Tibial artery (tissue), 4 donors: ENCODE results near the gene SLC49A3.

Experiments
- DNase-seq, 2 donors: peaks; one replicate each; pipeline ENCODE4 v3.0.0-alpha.2; 2019
- H3K27ac ChIP-seq, 2 donors: fragments of 200-600 bp; sonication (generic) in 1 of 2; 1 replicate in 1 of 2; 2 replicates in 1 of 2; pipeline ENCODE4 v1.5.1; 2018 to 2019; ENCODE audit warnings: mild to moderate bottlenecking in 1 of 2
- H3K27me3 ChIP-seq, 2 donors: fragments of 200-600 bp; sonication (generic) in 1 of 2; one replicate each; pipeline versions ENCODE4 v1.5.1 to v1.6.0; 2016 to 2019
- H3K36me3 ChIP-seq, 3 donors: fragments of 200-600 bp; sonication (generic) in 2 of 3; one replicate each; pipeline ENCODE4 v1.5.1; 2016 to 2019; ENCODE audit warnings: mild to moderate bottlenecking in 2 of 3
- H3K4me1 ChIP-seq, 4 donors: fragments of 200-600 bp; sonication (generic) in 2 of 4; 1 replicate in 3 of 4; 2 replicates in 1 of 4; pipeline ENCODE4 v1.5.1; 2016 to 2019
- H3K4me3 ChIP-seq, 2 donors: fragments of 200-600 bp; sonication (generic) in 1 of 2; 1 replicate in 1 of 2; 2 replicates in 1 of 2; pipeline ENCODE4 v1.5.1; 2018 to 2019; ENCODE audit warnings: mild to moderate bottlenecking in 2 of 2
- H3K9me3 ChIP-seq, 3 donors: fragments of 200-600 bp; sonication (generic) in 1 of 3; one replicate each; pipeline ENCODE4 v1.5.1; 2016 to 2019
- CTCF ChIP-seq, 2 experiments: fragments of 200-600 bp in 1 of 2; fragments of 450-650 bp in 1 of 2; IDR thresholded peaks; one replicate each; pipeline ENCODE4 v1.5.1; 2017 to 2019; ENCODE audit warnings: antibody characterized with exemption in 2 of 2, mild to moderate bottlenecking in 1 of 2, moderate library complexity in 1 of 2
- intact Hi-C: fragments of 100-400 bp; cut with DNase I; formaldehyde crosslinking; loops from one replicate; pipeline ENCODE4 v1.15.0; 2023; ENCODE audit warnings: low total_unique reads

Gene SLC49A3

GRCh38 chr4:705278-706082 lies 16.5 kb upstream of the SLC49A3 start, which contains the start of gene PCGF3:
Gene PCGF3 (plus strand): TSS chr4:705832. CDS start chr4:733681, 27,849 bp downstream.
- Histone ChIP-seq H3K36me3 (no peaks in the 10 kb centered on the region), H3K4me1 (peaks cover 0 to 35% (median 26%) of the 10 kb centered on the region in 4 donors), H3K9me3 (no peaks in the 10 kb centered on the region), H3K4me3 (peak within 1 kb of the TSS; percentile 92 to 99), H3K27me3 (no peaks in the 10 kb centered on the region), H3K27ac (peak within 1 kb of the TSS; percentile 86 to 93)
- intact Hi-C loops = loop anchor here (1.0 to 10.0 kb wide), 2 partner anchors 31 to 79 kb away; partner anchors contain the start of genes ATP5ME and MYL5
- no peak for TF ChIP-seq CTCF (IDR thresholded peaks at IDR 0.05)
- peak; percentile 94 to 97 for DNase-seq

- intact Hi-C loops = loop anchor here (1.0 to 10.0 kb wide), 2 partner anchors 31 to 80 kb away; partner anchors contain the start of genes ATP5ME and MYL5
- H3K36me3 ChIP-seq = no peaks in the 10 kb centered on the region
- no peak for TF ChIP-seq CTCF (IDR thresholded peaks at IDR 0.05)
Observed at GRCh38 chr4:704971-705277, 16.0 kb upstream of the SLC49A3 start.

GRCh38 chr4:704198-704891 lies 15.4 kb upstream of the SLC49A3 start:
- H3K9me3 ChIP-seq = no peaks in the 10 kb centered on the region
- DNase-seq = no peak
- intact Hi-C loops = loop anchor here (10.0 kb wide), 1 partner anchor 80 kb away; no protein-coding TSS in a partner anchor
- no peak overlapping the region for H3K4me3 ChIP-seq
- H3K27ac ChIP-seq = no peak overlapping the region
- H3K36me3 ChIP-seq = no peaks in the 10 kb centered on the region
- no peaks in the 10 kb centered on the region for H3K27me3 ChIP-seq
- no peak for TF ChIP-seq CTCF (IDR thresholded peaks at IDR 0.05)
- H3K4me1 ChIP-seq = peaks cover 0 to 35% (median 26%) of the 10 kb centered on the region in 4 donors

More at GRCh38 chr4:704971-705277, 16.0 kb upstream of the SLC49A3 start:
- no peak for DNase-seq
- H3K27ac ChIP-seq = peak overlapping the region; percentile 86 to 93
- peaks cover 0 to 35% (median 26%) of the 10 kb centered on the region in 4 donors for H3K4me1 ChIP-seq
- H3K9me3 ChIP-seq = no peaks in the 10 kb centered on the region
- no peaks in the 10 kb centered on the region for H3K27me3 ChIP-seq
- peak overlapping the region; percentile 92 to 99 for H3K4me3 ChIP-seq

GRCh38 chr4:703336-704197 lies 14.6 kb upstream of the SLC49A3 start:
- Histone ChIP-seq H3K4me1 (peaks cover 0 to 31% (median 24%) of the 10 kb centered on the region in 4 donors), H3K27ac (no peak overlapping the region), H3K4me3 (no peak overlapping the region), H3K27me3 (no peaks in the 10 kb centered on the region), H3K36me3 (no peaks in the 10 kb centered on the region), H3K9me3 (no peaks in the 10 kb centered on the region)
- no peak for DNase-seq
- TF ChIP-seq CTCF (IDR thresholded peaks at IDR 0.05) = no peak
- intact Hi-C loops = loop anchor here (10.0 kb wide), 1 partner anchor 81 kb away; no protein-coding TSS in a partner anchor

GRCh38 chr4:702618-703048 lies 13.7 kb upstream of the SLC49A3 start:
- H3K27ac ChIP-seq = no peak overlapping the region
- DNase-seq = no peak
- H3K4me1 ChIP-seq = peaks cover 0 to 24% (median 14%) of the 10 kb centered on the region in 4 donors
- H3K27me3 ChIP-seq = no peaks in the 10 kb centered on the region
- H3K9me3 ChIP-seq = no peaks in the 10 kb centered on the region
- TF ChIP-seq CTCF (IDR thresholded peaks at IDR 0.05) = no peak
- H3K4me3 ChIP-seq = no peak overlapping the region
- no peaks in the 10 kb centered on the region for H3K36me3 ChIP-seq
- intact Hi-C loops = loop anchor here (10.0 kb wide), 1 partner anchor 82 kb away; no protein-coding TSS in a partner anchor
